PC-3 (cell line): ENCODE data around the gene SPTBN2. TPM values are rescaled to one million over a fixed set of nuclear protein-coding genes. Genes with fewer than 3 reads are reported as not detected.

Experiments
- ATAC-seq: fragments of 200-7000 bp; cut with Tn5 transposase; 2 replicates; pipeline ENCODE4 v1.9.1; 2020; ENCODE audit warnings: mild to moderate bottlenecking, moderate library complexity
- BruUV-seq: library from RNA; stranded (reverse); fragments of 400-500 nt; replicated peaks from 2 replicates; lab custom pipeline; 2021; lab: Mats Ljungman, UMichigan
- CTCF ChIA-PET: fragments of 300-600 bp; sonication (Branson Sonifier 250); formaldehyde crosslinking; loops from one replicate; lab custom pipeline; 2022; ENCODE audit warnings: antibody characterized with exemption; lab: Charles Lee
- POLR2A ChIA-PET: fragments of 300-600 bp; sonication (Branson Sonifier 250); formaldehyde crosslinking; loops from one replicate; lab custom pipeline; 2022; ENCODE audit warnings: antibody characterized with exemption; ENCODE audit not compliant: unreplicated experiment; lab: Charles Lee
- DNase-seq: peaks from one replicate; pipeline ENCODE4 v3.0.0-alpha.2; 2015
- H2AFZ ChIP-seq: fragments of 300-600 bp; sonication (generic); 2 replicates; pipeline ENCODE4 v1.6.0; 2016; ENCODE audit warnings: antibody characterized with exemption, low read length
- H3F3A ChIP-seq: fragments of 300-600 bp; sonication (generic); one replicate; pipeline ENCODE4 v1.6.0; 2017; ENCODE audit warnings: antibody characterized with exemption, low read length, control low read depth, mild to moderate bottlenecking; ENCODE audit not compliant: unreplicated experiment
- H3K27ac ChIP-seq: fragments of 300-600 bp; sonication (generic); 2 replicates; pipeline ENCODE4 v1.5.1; 2016; ENCODE audit warnings: mild to moderate bottlenecking, low read length
- H3K27me3 ChIP-seq: fragments of 300-600 bp; sonication (generic); 2 replicates; pipeline ENCODE4 v1.6.1; 2016; ENCODE audit warnings: low read length, mixed read lengths
- H3K36me3 ChIP-seq: fragments of 300-600 bp; sonication (generic); 2 replicates; pipeline ENCODE4 v1.6.1; 2016; ENCODE audit warnings: low read depth, mixed run types, low read length, mixed read lengths
- H3K4me1 ChIP-seq: fragments of 300-600 bp; sonication (generic); 2 replicates; pipeline ENCODE4 v1.5.1; 2016; ENCODE audit warnings: low read length; ENCODE audit not compliant: insufficient read depth
- H3K4me2 ChIP-seq: fragments of 300-600 bp; sonication (generic); 2 replicates; pipeline ENCODE4 v1.6.0; 2016; ENCODE audit warnings: low read length
- H3K4me3 ChIP-seq: fragments of 300-600 bp; sonication (generic); 2 replicates; pipeline ENCODE4 v1.5.1; 2016; ENCODE audit warnings: mild to moderate bottlenecking, low read length, mixed read lengths
- H3K79me2 ChIP-seq: fragments of 300-600 bp; sonication (generic); 2 replicates; pipeline ENCODE4 v1.6.1; 2017; ENCODE audit warnings: low read length, mixed read lengths
- H3K9ac ChIP-seq: fragments of 300-600 bp; sonication (generic); 2 replicates; pipeline ENCODE4 v1.6.0; 2016; ENCODE audit warnings: mild to moderate bottlenecking, low read length
- H3K9me2 ChIP-seq: fragments of 300-600 bp; sonication (generic); replicated peaks from 2 replicates; pipeline ENCODE4 v1.6.1; 2016; ENCODE audit warnings: mixed run types, low read length, mixed read lengths
- H3K9me3 ChIP-seq: fragments of 300-600 bp; sonication (generic); 2 replicates; pipeline ENCODE4 v1.6.1; 2016; ENCODE audit warnings: low read length, mixed read lengths
- H4K20me1 ChIP-seq: fragments of 300-600 bp; sonication (generic); 2 replicates; pipeline ENCODE4 v1.6.1; 2016; ENCODE audit warnings: low read length, mixed read lengths
- CTCF ChIP-seq: fragments of 300-600 bp; sonication (generic); conservative IDR thresholded peaks from 2 replicates; pipeline ENCODE4 v1.5.1; 2017; ENCODE audit warnings: antibody characterized with exemption, low read depth, mild to moderate bottlenecking, low read length
- EZH2 ChIP-seq: fragments of 300-600 bp; sonication (generic); IDR thresholded peaks from one replicate; pipeline ENCODE4 v1.6.1; 2017; ENCODE audit warnings: antibody characterized with exemption, mild to moderate bottlenecking, low read length; ENCODE audit not compliant: unreplicated experiment
- EZH2phosphoT487 ChIP-seq: fragments of 300-600 bp; sonication (generic); IDR thresholded peaks from 2 replicates; pipeline ENCODE4 v1.6.1; 2018; ENCODE audit warnings: mild to moderate bottlenecking, antibody characterized with exemption, low read length, borderline replicate concordance
- intact Hi-C: fragments of 100-400 bp; cut with micrococcal nuclease; formaldehyde crosslinking; loops from 2 replicates; pipeline ENCODE4 v1.9.0; 2023
- total RNA-seq: library from RNA; depleted of rRNA; stranded (reverse); fragments of >200 nt; gene quantifications from 2 replicates; pipeline ENCODE4 v1.2.3, GENCODE V29; 2014

SPTBN2 gene
- total RNA-seq, 1 experiment from 2014 or later, result 74.9 TPM

GRCh38 chr11:66691311-66691980, 37.6 kb downstream of the SPTBN2 start:
- ChIA-PET CTCF (no interaction called here), POLR2A (no interaction called here)
- no peak for ATAC-seq
- TF ChIP-seq EZH2phosphoT487 (no peak), EZH2 (no peak), CTCF (no peak)
- no peaks in the 10 kb centered on the region for H3K27me3 ChIP-seq
- H3K4me3 ChIP-seq, result no peak overlapping the region
- no peaks in the 10 kb centered on the region for H4K20me1 ChIP-seq
- no peaks in the 10 kb centered on the region for H3K9me3 ChIP-seq
- H3K79me2 ChIP-seq, result no peaks in the 10 kb centered on the region
- no TSS peak for BruUV-seq
- intact Hi-C loops, result no loop called here
- no peak overlapping the region for H3K9ac ChIP-seq
- H3F3A ChIP-seq, result no peaks in the 10 kb centered on the region
- no peak overlapping the region for H3K27ac ChIP-seq
- DNase-seq, result no peak
- H3K4me1 ChIP-seq, result no peaks in the 10 kb centered on the region
- H2AFZ ChIP-seq, result no peak overlapping the region
- no peak overlapping the region for H3K4me2 ChIP-seq
- no peaks in the 10 kb centered on the region for H3K9me2 ChIP-seq
- H3K36me3 ChIP-seq, result peaks cover 31% of the 10 kb centered on the region

- TF ChIP-seq EZH2 (no peak), EZH2phosphoT487 (no peak), CTCF (no peak)
- Histone ChIP-seq H3K36me3 (peaks cover 27% of the 10 kb centered on the region), H3K9ac (no peak overlapping the region), H3F3A (no peaks in the 10 kb centered on the region), H3K9me2 (no peaks in the 10 kb centered on the region), H3K4me3 (no peak overlapping the region), H3K9me3 (no peaks in the 10 kb centered on the region), H2AFZ (no peak overlapping the region), H3K4me2 (no peak overlapping the region), H4K20me1 (no peaks in the 10 kb centered on the region), H3K27me3 (no peaks in the 10 kb centered on the region), H3K79me2 (no peaks in the 10 kb centered on the region), H3K4me1 (no peaks in the 10 kb centered on the region), H3K27ac (no peak overlapping the region)
- intact Hi-C loops, result no loop called here
- ATAC-seq, result no peak
- no TSS peak for BruUV-seq
- no peak for DNase-seq
- POLR2A ChIA-PET, result no interaction called here
- CTCF ChIA-PET, result no interaction called here
Measured at GRCh38 chr11:66689661-66690590, 39.1 kb downstream of the SPTBN2 start.
